Mucosa of rectum (tissue), 2 donors: ENCODE data around the gene SVEP1.

Experiments
- H3K27ac ChIP-seq, 2 donors: one replicate each; pipeline ENCODE4 v1.7.0; 2013; ENCODE audit warnings: inconsistent platforms in 2 of 2, low read depth in 2 of 2, low read length in 2 of 2
- H3K27me3 ChIP-seq, 2 donors: one replicate each; pipeline ENCODE4 v1.7.0; 2013; ENCODE audit warnings: low read length in 2 of 2; ENCODE audit not compliant: control insufficient read depth in 2 of 2, insufficient read depth in 2 of 2
- H3K36me3 ChIP-seq, 2 donors: one replicate each; pipeline ENCODE4 v1.7.0; 2013; ENCODE audit warnings: low read length in 2 of 2; ENCODE audit not compliant: control insufficient read depth in 2 of 2, insufficient read depth in 2 of 2
- H3K4me1 ChIP-seq, 2 donors: one replicate each; pipeline ENCODE4 v1.7.0; 2013; ENCODE audit warnings: low read length in 2 of 2, mild to moderate bottlenecking in 1 of 2; ENCODE audit not compliant: control insufficient read depth in 2 of 2, insufficient read depth in 2 of 2
- H3K4me3 ChIP-seq, 2 donors: one replicate each; pipeline ENCODE4 v1.7.0; 2013; ENCODE audit warnings: low read length in 2 of 2
- H3K9ac ChIP-seq, 2 donors: one replicate each; pipeline ENCODE4 v1.7.0; 2013; ENCODE audit warnings: low read length in 2 of 2, low read depth in 1 of 2, mild to moderate bottlenecking in 1 of 2
- H3K9me3 ChIP-seq, 2 donors: one replicate each; pipeline ENCODE4 v1.7.0; 2013; ENCODE audit warnings: low read length in 2 of 2; ENCODE audit not compliant: control insufficient read depth in 2 of 2
- donor health status: healthy.
- donor health status: Normal muscosa, but diverticular disease.

SVEP1 gene

GRCh38 chr9:110319781-110320492 lies 259.6 kb downstream of the SVEP1 start:
- Histone ChIP-seq H3K9me3 (no peaks in the 10 kb centered on the region), H3K36me3 (no peaks in the 10 kb centered on the region), H3K4me1 (no peaks in the 10 kb centered on the region), H3K9ac (no peak overlapping the region), H3K27me3 (no peaks in the 10 kb centered on the region), H3K4me3 (no peak overlapping the region), H3K27ac (no peak overlapping the region)

DNA sequence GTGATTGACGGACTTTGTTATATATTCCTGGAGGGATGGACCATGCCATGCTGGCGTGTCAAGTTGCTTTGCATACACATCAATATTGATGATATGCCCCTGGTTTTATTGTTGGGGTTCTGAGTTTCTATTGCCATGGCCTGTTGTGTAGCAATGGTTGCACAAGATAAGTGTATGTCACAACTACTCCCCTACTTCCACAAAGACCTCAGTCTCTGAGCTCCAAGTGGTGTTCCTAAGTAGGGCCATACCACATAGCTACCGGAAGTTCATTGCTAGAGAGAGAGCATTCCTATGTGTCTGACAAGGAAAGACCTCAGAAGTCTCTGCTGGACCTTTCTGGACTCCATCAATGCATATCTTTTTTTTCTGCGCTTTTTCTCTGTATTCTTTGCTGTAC lies 261.6 kb downstream of the SVEP1 start:
- no peaks in the 10 kb centered on the region for H3K4me1 ChIP-seq
- no peak overlapping the region for H3K9ac ChIP-seq
- no peaks in the 10 kb centered on the region for H3K27me3 ChIP-seq
- H3K27ac ChIP-seq = no peak overlapping the region
- no peak overlapping the region for H3K4me3 ChIP-seq
- no peaks in the 10 kb centered on the region for H3K9me3 ChIP-seq
- no peaks in the 10 kb centered on the region for H3K36me3 ChIP-seq

GRCh38 chr9:110316261-110317075 lies 263.1 kb downstream of the SVEP1 start:
- H3K36me3 ChIP-seq = no peaks in the 10 kb centered on the region
- H3K27ac ChIP-seq = peak overlapping the region in 1 of 2 donors; percentile 18
- no peaks in the 10 kb centered on the region for H3K27me3 ChIP-seq
- H3K9ac ChIP-seq = no peak overlapping the region
- no peaks in the 10 kb centered on the region for H3K9me3 ChIP-seq
- peak overlapping the region in 1 of 2 donors; percentile 58 for H3K4me3 ChIP-seq
- no peaks in the 10 kb centered on the region for H3K4me1 ChIP-seq
